Upper lobe of right lung (tissue), 1 donor: ENCODE measurements around the gene MLIP. TPM values are rescaled to one million over a fixed set of nuclear protein-coding genes. Genes with fewer than 3 reads are reported as not detected.

Source experiments
- ATAC-seq: fragments of 200-7000 bp; cut with Tn5 transposase; one replicate; pipeline ENCODE4 v1.9.1; 2020; ENCODE audit warnings: mild to moderate bottlenecking, moderate library complexity
- DNase-seq: peaks from one replicate; pipeline ENCODE4 v3.0.0-alpha.2; 2020
- H3K27ac ChIP-seq: fragments of 200-600 bp; one replicate; pipeline ENCODE4 v1.8.0; 2022
- H3K27me3 ChIP-seq: fragments of 200-600 bp; one replicate; pipeline ENCODE4 v1.8.0; 2022; ENCODE audit warnings: mild to moderate bottlenecking
- H3K36me3 ChIP-seq: fragments of 200-600 bp; one replicate; pipeline ENCODE4 v1.8.0; 2022
- H3K4me1 ChIP-seq: fragments of 200-600 bp; one replicate; pipeline ENCODE4 v1.8.0; 2022
- H3K4me3 ChIP-seq: fragments of 200-600 bp; one replicate; pipeline ENCODE4 v1.8.0; 2022; ENCODE audit warnings: mild to moderate bottlenecking
- H3K9me3 ChIP-seq: fragments of 200-600 bp; one replicate; pipeline ENCODE4 v1.8.0; 2022
- CTCF ChIP-seq: fragments of 200-600 bp; IDR thresholded peaks from one replicate; pipeline ENCODE4 v1.8.0; 2022; ENCODE audit warnings: antibody characterized with exemption
- intact Hi-C: fragments of 100-400 bp; cut with DNase I; formaldehyde crosslinking; loops from one replicate; pipeline ENCODE4 v1.11.0; 2022
- total RNA-seq: library from RNA; stranded (reverse); fragmentation: NEBNext Ultra II Directional; extraction: Animal tissue kit (Norgen Biotek cat#: 25700); gene quantifications from one replicate; pipeline ENCODE4 v1.2.1, GENCODE V29; 2021
- donor health status: DM: no; HTN: yes; CAD: no; lungs with severe emphysema.

The MLIP gene
- total RNA-seq, 1 donor from 2014 or later = 0.20 TPM

GRCh38 chr6:54214286-54214685 is 103.0 kb downstream of the MLIP start:
- Histone ChIP-seq H3K36me3 (no peaks in the 10 kb centered on the region), H3K27me3 (no peaks in the 10 kb centered on the region), H3K27ac (no peak overlapping the region), H3K4me3 (no peak overlapping the region), H3K4me1 (no peaks in the 10 kb centered on the region), H3K9me3 (no peaks in the 10 kb centered on the region)
- DNase-seq (no peak), ATAC-seq (no peak)
- TF ChIP-seq CTCF = no peak
- intact Hi-C loops = no loop called here

GRCh38 chr6:54216336-54216735 is 105.1 kb downstream of the MLIP start:
- Histone ChIP-seq H3K4me1 (no peaks in the 10 kb centered on the region), H3K36me3 (no peaks in the 10 kb centered on the region), H3K27ac (no peak overlapping the region), H3K9me3 (no peaks in the 10 kb centered on the region), H3K27me3 (no peaks in the 10 kb centered on the region), H3K4me3 (no peak overlapping the region)
- ATAC-seq = no peak
- intact Hi-C loops = no loop called here
- TF ChIP-seq CTCF = no peak
- no peak for DNase-seq

GRCh38 chr6:54217018-54217417 is 105.8 kb downstream of the MLIP start:
- no peaks in the 10 kb centered on the region for H3K36me3 ChIP-seq
- TF ChIP-seq CTCF = no peak
- no peaks in the 10 kb centered on the region for H3K4me1 ChIP-seq
- DNase-seq = no peak
- H3K27ac ChIP-seq = no peak overlapping the region
- intact Hi-C loops = no loop called here
- no peak overlapping the region for H3K4me3 ChIP-seq
- ATAC-seq = no peak
- H3K27me3 ChIP-seq = no peaks in the 10 kb centered on the region
- H3K9me3 ChIP-seq = no peaks in the 10 kb centered on the region

- Histone ChIP-seq H3K4me1 (no peaks in the 10 kb centered on the region), H3K4me3 (no peak overlapping the region), H3K27ac (no peak overlapping the region), H3K9me3 (no peaks in the 10 kb centered on the region), H3K36me3 (no peaks in the 10 kb centered on the region), H3K27me3 (no peaks in the 10 kb centered on the region)
- ATAC-seq (no peak), DNase-seq (no peak)
- TF ChIP-seq CTCF = no peak
- intact Hi-C loops = no loop called here
Observed at GRCh38 chr6:54222217-54222616, 111.0 kb downstream of the MLIP start.

GRCh38 chr6:54232703-54233102 is 121.5 kb downstream of the MLIP start:
- Histone ChIP-seq H3K27me3 (no peaks in the 10 kb centered on the region), H3K36me3 (no peaks in the 10 kb centered on the region), H3K9me3 (no peaks in the 10 kb centered on the region), H3K4me3 (no peak overlapping the region), H3K27ac (no peak overlapping the region), H3K4me1 (no peaks in the 10 kb centered on the region)
- TF ChIP-seq CTCF = no peak
- intact Hi-C loops = no loop called here
- ATAC-seq = no peak
- DNase-seq = no peak

GRCh38 chr6:54234539-54234938 is 123.3 kb downstream of the MLIP start:
- DNase-seq (no peak), ATAC-seq (no peak)
- Histone ChIP-seq H3K4me1 (no peaks in the 10 kb centered on the region), H3K9me3 (no peaks in the 10 kb centered on the region), H3K4me3 (no peak overlapping the region), H3K27me3 (no peaks in the 10 kb centered on the region), H3K36me3 (no peaks in the 10 kb centered on the region), H3K27ac (no peak overlapping the region)
- no peak for TF ChIP-seq CTCF
- intact Hi-C loops = no loop called here
